Neural progenitor cell (in vitro differentiated cells): ENCODE data around the gene MIDN. TPM values are rescaled to one million over a fixed set of nuclear protein-coding genes. Genes with fewer than 3 reads are reported as not detected.

Experiments
- DNase-seq: peaks from one replicate; pipeline ENCODE4 v3.0.0-alpha.2; 2016; ENCODE audit warnings: low spot score
- H2AFZ ChIP-seq: fragments of 200-600 bp; sonication (generic); replicated peaks from 2 replicates; pipeline ENCODE4 v1.6.1; 2016; ENCODE audit warnings: antibody characterized with exemption
- H3F3A ChIP-seq: fragments of 200-600 bp; sonication (generic); 2 replicates; pipeline ENCODE4 v1.6.1; 2016; ENCODE audit warnings: antibody characterized with exemption, low read depth
- H3K27ac ChIP-seq: fragments of 200-600 bp; sonication (generic); 2 replicates; pipeline ENCODE4 v1.5.1; 2016; ENCODE audit warnings: mild to moderate bottlenecking
- H3K27me3 ChIP-seq: fragments of 200-600 bp; sonication (generic); 2 replicates; pipeline ENCODE4 v1.6.1; 2016; ENCODE audit warnings: mild to moderate bottlenecking, moderate library complexity
- H3K36me3 ChIP-seq: fragments of 200-600 bp; sonication (generic); 2 replicates; pipeline ENCODE4 v1.5.1; 2016
- H3K4me1 ChIP-seq: fragments of 200-600 bp; sonication (generic); 2 replicates; pipeline ENCODE4 v1.6.1; 2016; ENCODE audit warnings: mixed run types
- H3K4me2 ChIP-seq: fragments of 200-600 bp; sonication (generic); 2 replicates; pipeline ENCODE4 v1.6.1; 2016
- H3K4me3 ChIP-seq: fragments of 200-600 bp; sonication (generic); 2 replicates; pipeline ENCODE4 v1.5.1; 2016
- H3K79me2 ChIP-seq: fragments of 200-600 bp; sonication (generic); 2 replicates; pipeline ENCODE4 v1.6.1; 2016; ENCODE audit warnings: low read depth
- H3K9ac ChIP-seq: fragments of 200-600 bp; sonication (generic); 2 replicates; pipeline ENCODE4 v1.6.1; 2016
- H3K9me3 ChIP-seq: fragments of 200-600 bp; sonication (generic); 2 replicates; pipeline ENCODE4 v1.5.1; 2016; ENCODE audit warnings: low read depth
- H4K20me1 ChIP-seq: fragments of 200-600 bp; sonication (generic); 2 replicates; pipeline ENCODE4 v1.6.1; 2016; ENCODE audit warnings: low read depth
- H3K27ac Mint-ChIP-seq: 3 replicates; pipeline ENCODE4 v1.8.0; 2021; ENCODE audit warnings: mixed read lengths
- H3K27me3 Mint-ChIP-seq: 2 replicates; pipeline ENCODE4 v1.8.0; 2022; ENCODE audit warnings: low read depth, mild to moderate bottlenecking, inconsistent platforms, moderate library complexity, mixed read lengths; ENCODE audit not compliant: insufficient read depth
- H3K36me3 Mint-ChIP-seq: 3 replicates; pipeline ENCODE4 v1.8.0; 2021; ENCODE audit warnings: mixed read lengths
- H3K4me1 Mint-ChIP-seq: 3 replicates; pipeline ENCODE4 v1.8.0; 2021; ENCODE audit warnings: mixed read lengths
- H3K4me3 Mint-ChIP-seq: 3 replicates; pipeline ENCODE4 v1.8.0; 2021; ENCODE audit warnings: mild to moderate bottlenecking, moderate library complexity, mixed read lengths
- H3K9me3 Mint-ChIP-seq: 3 replicates; pipeline ENCODE4 v1.8.0; 2020; ENCODE audit warnings: mixed read lengths
- EZH2 ChIP-seq: fragments of 200-600 bp; sonication (generic); IDR thresholded peaks from 2 replicates; pipeline ENCODE4 v1.6.1; 2017; ENCODE audit warnings: antibody characterized with exemption, mild to moderate bottlenecking, moderate library complexity
- EZH2phosphoT487 ChIP-seq: fragments of 200-600 bp; sonication (generic); IDR thresholded peaks from 2 replicates; pipeline ENCODE4 v1.6.1; 2017; ENCODE audit warnings: antibody characterized with exemption
- total RNA-seq: library from RNA; depleted of rRNA; stranded (reverse); fragments of >200 nt; gene quantifications from 2 replicates; pipeline ENCODE4 v1.2.3, GENCODE V29; 2015; ENCODE audit warnings: low replicate concordance
- TF ChIP-seq, protein P1 (sequence below): fragments of 200-600 bp; sonication (generic); IDR thresholded peaks from 2 replicates; pipeline ENCODE4 v1.5.1; 2017; ENCODE audit warnings: antibody characterized with exemption, mild to moderate bottlenecking

MIDN gene
- total RNA-seq, 1 donor from 2014 or later = 16.1 TPM

DNA sequence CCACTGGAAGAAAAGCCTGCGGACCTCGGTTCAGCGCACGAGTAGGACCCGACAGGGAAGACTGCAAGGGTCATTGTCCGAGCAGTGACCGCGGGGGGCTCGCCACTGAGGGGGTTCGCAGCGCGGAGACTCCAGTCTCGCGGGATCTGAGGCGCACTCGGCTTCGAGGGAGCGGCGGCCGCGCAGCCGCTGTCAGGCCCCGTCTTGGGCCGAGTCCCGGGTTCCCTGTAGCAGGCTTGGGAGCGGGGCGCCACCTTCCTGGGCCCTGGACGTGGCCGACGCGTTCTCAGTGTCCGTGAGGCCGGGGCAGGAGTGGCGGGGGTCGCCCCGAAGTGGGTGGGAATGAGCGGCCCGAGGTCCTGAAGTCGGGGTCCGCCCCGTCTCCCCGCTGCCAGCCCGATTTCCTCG lies 26.5 kb downstream of the MIDN start:
- TF ChIP-seq EZH2 (no peak), EZH2phosphoT487 (no peak)
- TF ChIP-seq, protein P1, sequence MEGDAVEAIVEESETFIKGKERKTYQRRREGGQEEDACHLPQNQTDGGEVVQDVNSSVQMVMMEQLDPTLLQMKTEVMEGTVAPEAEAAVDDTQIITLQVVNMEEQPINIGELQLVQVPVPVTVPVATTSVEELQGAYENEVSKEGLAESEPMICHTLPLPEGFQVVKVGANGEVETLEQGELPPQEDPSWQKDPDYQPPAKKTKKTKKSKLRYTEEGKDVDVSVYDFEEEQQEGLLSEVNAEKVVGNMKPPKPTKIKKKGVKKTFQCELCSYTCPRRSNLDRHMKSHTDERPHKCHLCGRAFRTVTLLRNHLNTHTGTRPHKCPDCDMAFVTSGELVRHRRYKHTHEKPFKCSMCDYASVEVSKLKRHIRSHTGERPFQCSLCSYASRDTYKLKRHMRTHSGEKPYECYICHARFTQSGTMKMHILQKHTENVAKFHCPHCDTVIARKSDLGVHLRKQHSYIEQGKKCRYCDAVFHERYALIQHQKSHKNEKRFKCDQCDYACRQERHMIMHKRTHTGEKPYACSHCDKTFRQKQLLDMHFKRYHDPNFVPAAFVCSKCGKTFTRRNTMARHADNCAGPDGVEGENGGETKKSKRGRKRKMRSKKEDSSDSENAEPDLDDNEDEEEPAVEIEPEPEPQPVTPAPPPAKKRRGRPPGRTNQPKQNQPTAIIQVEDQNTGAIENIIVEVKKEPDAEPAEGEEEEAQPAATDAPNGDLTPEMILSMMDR = no peak
- H3K27ac Mint-ChIP-seq = no peak overlapping the region
- peaks cover 40% of the 10 kb centered on the region for H3K4me1 ChIP-seq
- no peak overlapping the region for H2AFZ ChIP-seq
- no peaks in the 10 kb centered on the region for H3K9me3 Mint-ChIP-seq
- peak overlapping the region; percentile 98 for H3K27ac ChIP-seq
- DNase-seq = peak; percentile 67
- peak overlapping the region; percentile 85 for H3K4me2 ChIP-seq
- no peak overlapping the region for H3K9ac ChIP-seq
- peak overlapping the region; percentile 80 for H3K4me3 Mint-ChIP-seq
- peaks cover 66% of the 10 kb centered on the region for H4K20me1 ChIP-seq
- peaks cover 30% of the 10 kb centered on the region for H3K36me3 Mint-ChIP-seq
- H3K27me3 Mint-ChIP-seq = peaks cover 25% of the 10 kb centered on the region
- peaks cover 47% of the 10 kb centered on the region for H3K4me1 Mint-ChIP-seq
- peaks cover 77% of the 10 kb centered on the region for H3F3A ChIP-seq
- no peaks in the 10 kb centered on the region for H3K9me3 ChIP-seq
- peak overlapping the region; percentile 61 for H3K4me3 ChIP-seq
- peaks cover 55% of the 10 kb centered on the region for H3K79me2 ChIP-seq
- H3K27me3 ChIP-seq = no peaks in the 10 kb centered on the region
- peaks cover 5% of the 10 kb centered on the region for H3K36me3 ChIP-seq

DNA sequence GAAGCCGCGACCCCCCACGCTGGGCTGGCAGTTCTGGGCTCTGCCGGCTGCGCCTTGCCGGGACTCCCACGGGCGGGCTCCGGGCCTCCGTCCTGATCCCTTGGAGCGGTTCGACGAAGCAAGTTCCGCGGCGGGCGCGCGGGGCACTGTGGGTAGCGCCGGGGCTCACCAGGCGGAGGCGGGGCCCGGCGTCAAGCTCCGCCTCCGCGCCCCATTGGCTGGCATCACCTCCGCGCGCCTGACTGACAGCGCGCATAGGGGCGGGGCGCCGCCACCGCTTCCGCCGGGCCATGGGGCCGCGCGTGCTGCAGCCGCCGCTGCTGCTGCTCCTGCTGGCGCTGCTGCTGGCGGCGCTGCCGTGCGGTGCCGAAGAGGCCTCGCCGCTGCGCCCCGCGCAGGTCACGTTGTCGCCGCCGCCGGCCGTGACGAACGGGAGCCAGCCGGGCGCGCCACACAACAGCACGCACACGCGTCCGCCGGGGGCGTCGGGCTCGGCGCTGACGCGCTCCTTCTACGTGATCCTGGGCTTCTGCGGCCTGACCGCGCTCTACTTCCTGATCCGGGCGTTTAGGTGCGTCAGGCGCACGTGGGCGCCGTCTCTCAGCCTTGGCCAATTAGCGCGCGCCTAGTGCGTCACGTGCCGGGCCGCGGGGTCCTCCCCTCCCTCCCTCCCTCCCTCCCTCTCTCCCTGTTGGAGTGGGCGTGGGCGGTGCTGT lies 27.0 kb downstream of the MIDN start, which contains the start of gene FAM174C:
Gene FAM174C, plus strand, starts transcription at position 271 of the 716 bp plus-strand sequence. Its CDS starts 20 bp downstream, at position 291.
- H3K4me3 ChIP-seq = peak within 1 kb of the TSS; percentile 61
- H4K20me1 ChIP-seq = peaks cover 61% of the 10 kb centered on the region
- peaks cover 5% of the 10 kb centered on the region for H3K36me3 ChIP-seq
- no peaks in the 10 kb centered on the region for H3K9me3 ChIP-seq
- H3F3A ChIP-seq = peaks cover 77% of the 10 kb centered on the region
- H3K4me2 ChIP-seq = peak within 1 kb of the TSS; percentile 85
- peak within 1 kb of the TSS; percentile 98 for H3K27ac ChIP-seq
- H3K4me1 ChIP-seq = peaks cover 34% of the 10 kb centered on the region
- peak within 1 kb of the TSS; percentile 16 for H3K9ac ChIP-seq
- H3K27me3 ChIP-seq = no peaks in the 10 kb centered on the region
- H3K27ac Mint-ChIP-seq = peak within 1 kb of the TSS; percentile 91
- H3K4me3 Mint-ChIP-seq = peak within 1 kb of the TSS; percentile 88
- TF ChIP-seq, protein P1 = no peak
- TF ChIP-seq EZH2phosphoT487 (no peak), EZH2 (no peak)
- peaks cover 28% of the 10 kb centered on the region for H3K36me3 Mint-ChIP-seq
- peaks cover 22% of the 10 kb centered on the region for H3K27me3 Mint-ChIP-seq
- peak; percentile 98 for DNase-seq
- no peaks in the 10 kb centered on the region for H3K9me3 Mint-ChIP-seq
- H3K79me2 ChIP-seq = peaks cover 49% of the 10 kb centered on the region
- H3K4me1 Mint-ChIP-seq = peaks cover 47% of the 10 kb centered on the region
- no peak within 1 kb of the TSS for H2AFZ ChIP-seq

GRCh38 chr19:1275976-1276627 lies 27.7 kb downstream of the MIDN start:
- Mint-ChIP-seq H3K9me3 (no peaks in the 10 kb centered on the region), H3K27me3 (peaks cover 16% of the 10 kb centered on the region), H3K27ac (no peak overlapping the region), H3K4me3 (peak overlapping the region; percentile 88), H3K36me3 (peaks cover 25% of the 10 kb centered on the region), H3K4me1 (peaks cover 42% of the 10 kb centered on the region)
- DNase-seq = no peak
- Histone ChIP-seq H3F3A (peaks cover 72% of the 10 kb centered on the region), H4K20me1 (peaks cover 54% of the 10 kb centered on the region), H3K9ac (peak overlapping the region; percentile 16), H3K79me2 (peaks cover 42% of the 10 kb centered on the region), H3K4me2 (peak overlapping the region; percentile 85), H3K9me3 (no peaks in the 10 kb centered on the region), H3K36me3 (peaks cover 5% of the 10 kb centered on the region), H2AFZ (no peak overlapping the region), H3K4me3 (peak overlapping the region; percentile 61), H3K27me3 (no peaks in the 10 kb centered on the region), H3K4me1 (peaks cover 27% of the 10 kb centered on the region), H3K27ac (no peak overlapping the region)
- TF ChIP-seq EZH2phosphoT487 = no peak
- TF ChIP-seq, protein P1 = no peak
- TF ChIP-seq EZH2 = no peak
